Sigmoid colon (tissue), 7 donors: ENCODE results near the gene NBAS. TPM values are rescaled to one million over a fixed set of nuclear protein-coding genes. Genes with fewer than 3 reads are reported as not detected.

Experiments
- DNase-seq: peaks from one replicate; pipeline ENCODE4 v3.0.0-alpha.2; 2019
- H3K27ac ChIP-seq, 4 donors: fragments of 200-600 bp; sonication (generic); one replicate each; pipeline ENCODE4 v1.5.1; 2016 to 2019; ENCODE audit warnings: mild to moderate bottlenecking in 1 of 4
- H3K27me3 ChIP-seq, 3 donors: fragments of 200-600 bp; sonication (generic); one replicate each; pipeline ENCODE4 v1.5.1; 2019; ENCODE audit warnings: mild to moderate bottlenecking in 1 of 3
- H3K36me3 ChIP-seq, 4 donors: fragments of 200-600 bp; sonication (generic); one replicate each; pipeline ENCODE4 v1.5.1; 2016 to 2019
- H3K4me1 ChIP-seq, 4 donors: fragments of 200-600 bp; sonication (generic); one replicate each; pipeline ENCODE4 v1.5.1; 2017 to 2019
- H3K4me3 ChIP-seq, 4 donors: fragments of 200-600 bp; sonication (generic); one replicate each; pipeline ENCODE4 v1.5.1; 2017 to 2019; ENCODE audit warnings: mild to moderate bottlenecking in 2 of 4, moderate library complexity in 1 of 4
- H3K9me3 ChIP-seq, 4 donors: fragments of 200-600 bp in 3 of 4; sonication (generic) in 3 of 4; one replicate each; pipeline versions ENCODE4 v1.5.1 to v1.6.1; 2013 to 2019
- EP300 ChIP-seq, 4 donors: sonication (generic); formaldehyde crosslinking; IDR thresholded peaks; one replicate each; pipeline ENCODE4 v1.6.1; 2017; ENCODE audit warnings: antibody characterized with exemption in 4 of 4
- POLR2A ChIP-seq, 2 donors: fragments of 450-650 bp; IDR thresholded peaks; one replicate each; pipeline ENCODE4 v1.6.1; 2016; ENCODE audit warnings: antibody characterized with exemption in 2 of 2, mild to moderate bottlenecking in 2 of 2, moderate library complexity in 2 of 2
- POLR2AphosphoS5 ChIP-seq, 4 donors: sonication (generic); formaldehyde crosslinking; IDR thresholded peaks; one replicate each; pipeline ENCODE4 v1.6.1; 2017; ENCODE audit warnings: antibody characterized with exemption in 4 of 4
- WGBS, 2 donors: extraction: QIAGEN DNeasy Blood & Tissue Kit; methylation state at CpG; one replicate each; pipeline ENCODE4 v1.1.7; 2013; 5-methylcytosine and 5-hydroxymethylcytosine counted together
- intact Hi-C: fragments of 100-400 bp; cut with DNase I; formaldehyde crosslinking; loops from one replicate; pipeline ENCODE4 v1.15.1; 2023
- polyA plus RNA-seq, 3 donors: library from polyadenylated mRNA; stranded (reverse); fragments of 200-250 nt; gene quantifications; one replicate each; pipeline ENCODE4 v1.2.3, GENCODE V29; 2013
- total RNA-seq, 4 donors: library from RNA; depleted of rRNA; stranded (reverse); fragments of >200 nt; gene quantifications; one replicate each; pipeline ENCODE4 v1.1.0, GENCODE V29; 2016
- TF ChIP-seq, protein P1 (sequence below), 4 experiments: fragments of 450-650 bp in 3 of 4; fragments of 200-600 bp in 1 of 4; IDR thresholded peaks; one replicate each; pipeline ENCODE4 v1.5.1; 2016 to 2019; ENCODE audit warnings: antibody characterized with exemption in 4 of 4, mild to moderate bottlenecking in 3 of 4, moderate library complexity in 2 of 4
- donor health status: healthy with polysubstance abuse.
- donor health status: Bipolar disorder and iron deficiency.
- donor health status: healthy.

Gene NBAS
- total and polyA plus RNA-seq, 7 donors, result 3.9 to 53.2 (median 41.9) TPM

DNA sequence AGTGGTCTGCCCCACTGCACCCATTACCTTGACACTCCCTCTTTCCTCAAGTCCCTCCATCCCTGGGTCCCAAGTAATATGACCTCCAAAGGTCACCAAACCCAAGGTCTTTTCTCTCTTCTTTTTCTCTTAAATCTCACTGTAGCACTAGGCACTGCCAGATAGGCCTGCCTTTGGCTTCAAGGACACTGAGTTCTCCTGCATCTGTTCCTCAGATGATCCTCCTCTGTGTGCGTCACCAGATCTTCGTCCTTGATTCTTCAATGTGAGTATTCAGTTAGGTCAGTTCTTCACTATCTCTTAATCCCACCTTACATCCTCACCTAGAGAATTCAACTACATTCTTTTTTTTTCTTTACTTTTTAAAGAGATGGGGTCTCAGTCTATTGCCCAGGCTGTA lies 249.2 kb downstream of the NBAS start:
- H3K9me3 ChIP-seq, result no peaks in the 10 kb centered on the region
- H3K4me3 ChIP-seq, result no peak overlapping the region
- H3K27me3 ChIP-seq, result no peaks in the 10 kb centered on the region
- WGBS, 2 donors, result 96 to 97% methylated on average over 2 of the region's 2 CpGs
- H3K4me1 ChIP-seq, result no peaks in the 10 kb centered on the region
- no peak for DNase-seq
- peaks cover 0 to 15% (median 0%) of the 10 kb centered on the region in 4 donors for H3K36me3 ChIP-seq
- intact Hi-C loops, result no loop called here
- no peak overlapping the region for H3K27ac ChIP-seq
- TF ChIP-seq, protein P1, sequence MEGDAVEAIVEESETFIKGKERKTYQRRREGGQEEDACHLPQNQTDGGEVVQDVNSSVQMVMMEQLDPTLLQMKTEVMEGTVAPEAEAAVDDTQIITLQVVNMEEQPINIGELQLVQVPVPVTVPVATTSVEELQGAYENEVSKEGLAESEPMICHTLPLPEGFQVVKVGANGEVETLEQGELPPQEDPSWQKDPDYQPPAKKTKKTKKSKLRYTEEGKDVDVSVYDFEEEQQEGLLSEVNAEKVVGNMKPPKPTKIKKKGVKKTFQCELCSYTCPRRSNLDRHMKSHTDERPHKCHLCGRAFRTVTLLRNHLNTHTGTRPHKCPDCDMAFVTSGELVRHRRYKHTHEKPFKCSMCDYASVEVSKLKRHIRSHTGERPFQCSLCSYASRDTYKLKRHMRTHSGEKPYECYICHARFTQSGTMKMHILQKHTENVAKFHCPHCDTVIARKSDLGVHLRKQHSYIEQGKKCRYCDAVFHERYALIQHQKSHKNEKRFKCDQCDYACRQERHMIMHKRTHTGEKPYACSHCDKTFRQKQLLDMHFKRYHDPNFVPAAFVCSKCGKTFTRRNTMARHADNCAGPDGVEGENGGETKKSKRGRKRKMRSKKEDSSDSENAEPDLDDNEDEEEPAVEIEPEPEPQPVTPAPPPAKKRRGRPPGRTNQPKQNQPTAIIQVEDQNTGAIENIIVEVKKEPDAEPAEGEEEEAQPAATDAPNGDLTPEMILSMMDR (IDR thresholded peaks at IDR 0.05), result no peak
- no peak for TF ChIP-seq POLR2AphosphoS5 (IDR thresholded peaks at IDR 0.05)
- no peak for TF ChIP-seq POLR2A (IDR thresholded peaks at IDR 0.05)
- no peak for TF ChIP-seq EP300 (IDR thresholded peaks at IDR 0.05)

DNA sequence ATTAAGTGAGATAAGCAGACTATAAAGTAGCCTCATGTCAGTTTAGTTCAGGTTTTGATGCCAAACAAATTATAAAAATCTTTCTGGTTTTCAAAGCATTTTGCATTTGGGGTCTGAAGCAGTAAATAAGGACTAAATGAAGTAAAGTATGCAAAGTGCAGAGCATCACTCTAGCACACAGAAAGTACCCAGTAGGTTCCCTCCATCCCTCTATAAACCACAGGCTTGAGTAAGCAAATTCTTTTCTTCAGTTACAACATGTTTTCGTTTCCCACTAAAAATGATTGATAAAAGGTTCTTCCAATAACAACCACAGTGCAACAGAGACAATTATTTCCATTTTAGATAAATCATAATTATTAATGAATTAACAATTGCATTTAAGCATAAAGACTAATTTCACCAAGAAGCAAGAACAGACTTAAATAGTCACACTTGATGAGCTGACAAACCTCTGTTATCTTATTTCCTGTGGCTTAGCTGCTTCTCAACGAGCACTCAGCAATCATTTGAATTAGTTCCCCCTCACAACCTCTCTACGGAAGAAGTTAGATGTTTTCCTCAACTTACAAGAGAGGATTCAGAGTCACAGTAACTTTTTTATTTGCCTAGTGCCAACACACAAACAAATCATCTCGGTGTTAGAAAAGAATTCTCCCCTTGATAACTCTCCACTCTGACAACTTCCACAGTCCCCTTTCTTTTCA lies 249.8 kb downstream of the NBAS start:
- Histone ChIP-seq H3K4me1 (no peaks in the 10 kb centered on the region), H3K27me3 (no peaks in the 10 kb centered on the region), H3K36me3 (peaks cover 0 to 20% (median 0%) of the 10 kb centered on the region in 4 donors), H3K9me3 (no peaks in the 10 kb centered on the region), H3K4me3 (no peak overlapping the region), H3K27ac (no peak overlapping the region)
- intact Hi-C loops, result no loop called here
- no peak for DNase-seq
- WGBS, 2 donors, result 43 to 82% methylated on average over 4 of the region's 4 CpGs
- TF ChIP-seq POLR2A (IDR thresholded peaks at IDR 0.05) (no peak), POLR2AphosphoS5 (IDR thresholded peaks at IDR 0.05) (no peak), EP300 (IDR thresholded peaks at IDR 0.05) (no peak)
- TF ChIP-seq, protein P1 (IDR thresholded peaks at IDR 0.05), result no peak

DNA sequence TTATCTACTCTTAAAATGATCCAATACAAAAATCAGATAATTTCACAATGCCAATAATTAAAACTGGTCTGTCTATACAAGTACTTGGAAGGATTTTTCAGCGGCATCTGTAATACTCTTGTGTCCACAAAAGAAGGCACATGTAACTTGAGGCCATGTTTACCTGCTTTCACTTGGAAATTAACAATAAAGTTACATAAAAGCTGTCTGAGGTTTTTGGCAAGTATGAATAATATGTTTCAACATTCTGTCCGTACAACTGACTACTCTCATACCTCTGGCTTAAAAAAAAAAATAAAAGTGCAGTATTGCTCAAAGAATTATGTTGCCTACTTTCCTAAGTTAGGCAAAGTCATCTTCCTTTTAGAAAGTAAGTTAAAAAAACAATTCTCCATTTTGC lies 253.6 kb downstream of the NBAS start:
- intact Hi-C loops, result no loop called here
- no peaks in the 10 kb centered on the region for H3K9me3 ChIP-seq
- no peak for TF ChIP-seq POLR2A (IDR thresholded peaks at IDR 0.05)
- TF ChIP-seq, protein P1 (IDR thresholded peaks at IDR 0.05), result no peak
- no peak for TF ChIP-seq EP300 (IDR thresholded peaks at IDR 0.05)
- TF ChIP-seq POLR2AphosphoS5 (IDR thresholded peaks at IDR 0.05), result no peak
- no peak overlapping the region for H3K4me3 ChIP-seq
- H3K27ac ChIP-seq, result no peak overlapping the region
- peaks cover 0 to 37% (median 4%) of the 10 kb centered on the region in 4 donors for H3K36me3 ChIP-seq
- WGBS, 2 donors, result 45 to 74% methylated on average over 2 of the region's 2 CpGs
- H3K27me3 ChIP-seq, result no peaks in the 10 kb centered on the region
- no peaks in the 10 kb centered on the region for H3K4me1 ChIP-seq
- DNase-seq, result no peak

DNA sequence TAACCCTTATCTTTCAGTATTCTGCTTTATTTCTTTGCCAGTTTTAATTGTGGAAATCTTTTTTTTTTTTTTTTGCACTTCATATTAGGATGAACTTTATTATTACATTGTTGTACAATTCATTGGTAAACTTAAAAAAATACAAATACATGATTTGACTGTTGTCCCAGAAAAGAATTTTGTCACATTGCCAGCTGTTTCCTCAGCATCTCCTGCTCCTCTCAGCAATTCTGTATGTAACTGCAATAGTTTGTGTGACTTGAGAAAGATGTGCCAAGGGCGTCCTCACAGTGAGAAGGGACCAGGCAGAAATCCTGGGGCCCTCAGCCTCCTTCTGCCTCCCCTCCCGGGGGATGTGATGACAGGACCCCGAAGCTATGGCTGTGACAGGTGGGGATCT lies 254.4 kb downstream of the NBAS start:
- DNase-seq, result no peak
- no peaks in the 10 kb centered on the region for H3K4me1 ChIP-seq
- intact Hi-C loops, result no loop called here
- WGBS, 2 donors, result 95% methylated on average over 3 of the region's 3 CpGs
- H3K27me3 ChIP-seq, result no peaks in the 10 kb centered on the region
- H3K27ac ChIP-seq, result no peak overlapping the region
- H3K36me3 ChIP-seq, result peaks cover 0 to 40% (median 4%) of the 10 kb centered on the region in 4 donors
- no peak overlapping the region for H3K4me3 ChIP-seq
- H3K9me3 ChIP-seq, result no peaks in the 10 kb centered on the region
- TF ChIP-seq EP300 (IDR thresholded peaks at IDR 0.05), result no peak
- no peak for TF ChIP-seq POLR2A (IDR thresholded peaks at IDR 0.05)
- TF ChIP-seq, protein P1 (IDR thresholded peaks at IDR 0.05), result no peak
- no peak for TF ChIP-seq POLR2AphosphoS5 (IDR thresholded peaks at IDR 0.05)

DNA sequence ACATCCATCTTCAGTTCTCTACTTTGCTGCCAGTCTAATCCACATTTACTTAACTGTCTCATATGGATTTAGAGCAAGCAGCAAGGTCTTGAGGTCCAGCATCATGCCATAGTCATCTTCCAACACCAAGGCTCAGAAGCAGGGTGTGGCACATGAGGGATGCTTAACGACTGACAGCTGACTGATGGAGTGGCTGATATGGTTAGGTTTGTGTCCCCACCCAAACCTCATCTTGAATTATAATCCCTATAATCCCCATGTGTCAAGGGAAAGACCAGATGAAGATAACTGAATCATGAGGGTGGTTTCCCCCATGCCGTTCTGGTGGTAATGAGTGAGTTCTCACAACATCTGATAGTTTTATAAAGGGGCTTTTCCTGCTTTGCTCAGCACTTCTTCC lies 257.3 kb downstream of the NBAS start:
- Histone ChIP-seq H3K9me3 (no peaks in the 10 kb centered on the region), H3K27me3 (no peaks in the 10 kb centered on the region), H3K27ac (no peak overlapping the region), H3K4me3 (no peak overlapping the region), H3K4me1 (no peaks in the 10 kb centered on the region), H3K36me3 (peaks cover 0 to 44% (median 9%) of the 10 kb centered on the region in 4 donors)
- 85 to 95% methylated on average over 2 of the region's 2 CpGs for WGBS, 2 donors
- no peak for DNase-seq
- intact Hi-C loops, result no loop called here
- no peak for TF ChIP-seq EP300 (IDR thresholded peaks at IDR 0.05)
- TF ChIP-seq POLR2AphosphoS5 (IDR thresholded peaks at IDR 0.05), result no peak
- no peak for TF ChIP-seq POLR2A (IDR thresholded peaks at IDR 0.05)
- TF ChIP-seq, protein P1 (IDR thresholded peaks at IDR 0.05), result no peak
